ENCODE data around the gene KAZN.

GRCh38 chr1:14876747-14877146 is 278.3 kb downstream of the KAZN start:
- TF ChIP-seq GATA3 (IDR thresholded peaks at IDR 0.05; ENCODE audit: low read depth, low read length) (no peak), GATA2 (IDR thresholded peaks at IDR 0.05; ENCODE audit: low read depth, low read length) (no peak)

All from SH-SY5Y (cell line).